Endometrial microvascular endothelial cells (primary cell): ENCODE measurements around the gene CEBPZ. TPM values are rescaled to one million over a fixed set of nuclear protein-coding genes. Genes with fewer than 3 reads are reported as not detected.
"Not testable (repeated sequence)": the region's sequence is repeated elsewhere in the genome, so short reads cannot be mapped to it uniquely, and the experiment has no call there.

Experiments used
- in situ Hi-C: cut with HindIII; loops from 2 replicates; pipeline ENCODE4 v1.10.0; 2017; ENCODE audit warnings: low sequenced_read_pairs, low pct_unique_long_range_greater_than_20kb; ENCODE audit errors: inconsistent ontology term
- total RNA-seq: library from RNA; depleted of rRNA; stranded (reverse); fragments of >200 nt; gene quantifications from one replicate; pipeline ENCODE4 v1.2.3, GENCODE V29; 2015; ENCODE audit errors: inconsistent ontology term

Gene CEBPZ
- total RNA-seq, 1 donor from 2014 or later = 35.7 TPM

DNA sequence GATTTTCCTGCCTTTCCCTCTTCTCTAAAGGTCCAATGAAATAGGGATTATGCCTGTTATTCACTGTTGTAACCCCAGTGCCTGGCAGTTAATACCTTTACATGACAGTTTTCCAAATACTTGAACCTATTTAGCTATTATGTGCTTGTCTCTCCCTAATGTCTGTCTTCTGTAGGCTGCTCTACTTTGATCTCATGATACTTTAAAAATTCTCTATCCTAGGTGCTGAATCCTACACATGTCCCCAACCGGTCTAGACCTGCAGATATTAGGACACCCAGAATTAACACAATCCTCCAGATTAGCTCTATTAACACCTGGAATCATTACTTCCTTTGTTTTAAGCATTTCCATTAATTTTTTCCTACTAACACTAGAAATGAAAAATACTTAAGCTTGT lies 7.3 kb downstream of the CEBPZ start:
- in situ Hi-C loops = no loop called here

- in situ Hi-C loops = no loop called here
Observed at GRCh38 chr2:37223131-37223530, 8.3 kb downstream of the CEBPZ start.

DNA sequence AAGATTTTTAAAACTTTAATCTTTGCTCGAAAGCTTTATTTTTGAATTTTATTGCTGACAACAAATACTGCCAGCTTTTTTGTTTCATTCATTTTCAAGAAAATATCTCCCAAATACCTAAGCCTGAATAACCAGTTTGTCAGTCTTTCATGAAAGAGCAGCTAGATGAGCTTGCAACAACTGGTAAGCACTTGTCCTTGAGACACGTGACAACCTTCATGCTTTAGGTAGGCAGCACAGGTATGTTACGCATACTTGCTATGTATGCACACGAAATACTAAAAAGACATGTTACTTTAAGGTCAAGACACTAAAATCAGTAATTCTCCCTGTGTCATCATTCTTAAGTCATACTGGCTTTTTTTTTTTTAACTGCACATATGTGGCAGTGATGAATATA lies 12.3 kb downstream of the CEBPZ start:
- in situ Hi-C loops = no loop called here

- in situ Hi-C loops = no loop called here
Observed at GRCh38 chr2:37215250-37215649, 16.1 kb downstream of the CEBPZ start.

GRCh38 chr2:37211939-37212338 lies 19.5 kb downstream of the CEBPZ start:
- in situ Hi-C loops = no loop called here

- in situ Hi-C loops = no loop called here
Observed at GRCh38 chr2:37211212-37211611, 20.2 kb downstream of the CEBPZ start.

DNA sequence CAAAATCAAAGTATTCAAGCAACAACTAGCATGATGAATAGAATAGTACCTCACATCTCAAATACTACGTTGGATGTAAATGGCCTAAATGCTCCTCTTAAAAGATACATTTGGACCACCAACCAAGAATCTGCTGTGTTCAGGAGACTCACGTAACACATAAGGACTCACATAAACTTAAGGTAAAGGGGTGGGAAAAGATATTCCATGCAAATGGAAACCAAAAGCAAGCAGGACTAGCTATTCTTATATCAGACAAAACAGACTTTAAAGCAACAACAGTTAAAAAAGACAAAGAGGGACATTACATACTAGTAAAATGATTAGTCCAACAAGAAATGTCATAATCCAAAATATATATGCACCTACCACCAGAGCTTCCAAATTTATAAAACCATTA lies 24.6 kb downstream of the CEBPZ start:
- in situ Hi-C loops = not testable (repeated sequence)

- in situ Hi-C loops = no loop called here
Observed at GRCh38 chr2:37205689-37206341, 25.6 kb downstream of the CEBPZ start.

GRCh38 chr2:37205071-37205661 lies 26.2 kb downstream of the CEBPZ start:
- in situ Hi-C loops = not testable (repeated sequence)

- in situ Hi-C loops = no loop called here
Observed at GRCh38 chr2:37203708-37204107, 27.7 kb downstream of the CEBPZ start.

DNA sequence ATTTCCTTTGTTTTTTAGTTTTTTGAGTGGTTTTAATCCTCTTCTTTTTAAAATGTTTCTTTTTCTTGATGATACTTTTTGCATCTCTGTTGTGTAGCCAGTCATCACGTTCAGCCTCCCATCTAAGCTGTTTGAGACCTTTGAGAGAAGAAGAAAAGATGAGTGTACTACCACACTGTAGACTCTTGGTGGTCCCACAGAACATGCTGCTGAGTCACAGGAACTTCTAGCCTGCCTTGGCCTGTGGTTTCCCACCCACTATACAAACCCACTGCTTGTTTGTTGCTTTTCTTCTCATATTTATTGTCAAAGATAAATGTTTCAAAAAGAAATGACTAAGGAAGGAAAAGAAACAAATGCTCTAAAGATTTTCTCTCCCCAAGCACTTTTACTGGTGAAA lies 29.6 kb downstream of the CEBPZ start:
- in situ Hi-C loops = no loop called here

- in situ Hi-C loops = no loop called here
Observed at GRCh38 chr2:37201208-37201607, 30.2 kb downstream of the CEBPZ start.

GRCh38 chr2:37198681-37199065 lies 32.7 kb downstream of the CEBPZ start:
- in situ Hi-C loops = no loop called here

DNA sequence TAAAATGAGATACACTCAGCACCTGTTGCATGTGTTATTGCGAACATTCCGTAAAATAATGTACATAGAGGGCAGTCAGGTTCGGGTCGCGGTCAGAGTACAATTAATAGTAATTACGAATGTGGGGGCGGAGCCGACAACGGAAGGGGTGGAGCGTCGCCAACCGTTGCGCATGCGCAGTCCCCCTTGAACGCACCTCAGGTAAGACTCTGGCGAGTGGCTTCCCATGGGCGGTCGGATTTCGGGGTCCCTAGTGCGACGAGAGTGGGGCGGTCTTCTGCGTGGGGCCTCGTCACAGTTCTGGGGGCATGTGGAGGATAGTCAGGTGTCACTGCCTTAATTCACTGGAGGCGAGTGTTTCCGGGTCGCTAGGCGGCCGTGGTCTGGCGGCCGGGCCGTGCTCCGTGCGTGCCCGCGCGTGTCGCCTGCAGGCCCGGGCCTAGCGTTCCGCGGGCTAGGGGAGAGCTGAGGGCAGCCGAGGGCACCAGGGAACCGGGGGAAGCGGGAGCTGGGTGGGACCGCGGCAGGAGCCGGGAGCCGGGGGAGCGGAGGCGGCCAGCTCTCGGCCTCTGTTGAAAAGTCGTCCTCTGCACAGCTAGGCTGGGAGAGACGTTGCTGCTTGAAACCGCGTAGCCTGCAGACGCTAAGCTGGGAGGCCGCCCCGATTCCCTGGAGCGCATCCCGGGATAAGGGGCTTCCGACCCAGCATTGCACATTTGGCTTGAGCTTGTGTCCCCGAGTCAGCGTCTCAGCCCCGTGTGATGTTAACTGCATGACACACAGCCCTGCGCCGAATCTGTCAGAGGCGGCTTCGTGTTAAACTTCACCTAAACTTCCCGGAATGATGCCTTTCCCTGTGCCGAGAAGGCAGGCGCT lies 34.8 kb downstream of the CEBPZ start, which contains the start of gene CEBPZOS:
CEBPZOS (plus strand) TSS at position 177 of the 876 bp plus-strand sequence. CDS start 3,209 bp downstream, outside the sequence.
- in situ Hi-C loops = no loop called here

DNA sequence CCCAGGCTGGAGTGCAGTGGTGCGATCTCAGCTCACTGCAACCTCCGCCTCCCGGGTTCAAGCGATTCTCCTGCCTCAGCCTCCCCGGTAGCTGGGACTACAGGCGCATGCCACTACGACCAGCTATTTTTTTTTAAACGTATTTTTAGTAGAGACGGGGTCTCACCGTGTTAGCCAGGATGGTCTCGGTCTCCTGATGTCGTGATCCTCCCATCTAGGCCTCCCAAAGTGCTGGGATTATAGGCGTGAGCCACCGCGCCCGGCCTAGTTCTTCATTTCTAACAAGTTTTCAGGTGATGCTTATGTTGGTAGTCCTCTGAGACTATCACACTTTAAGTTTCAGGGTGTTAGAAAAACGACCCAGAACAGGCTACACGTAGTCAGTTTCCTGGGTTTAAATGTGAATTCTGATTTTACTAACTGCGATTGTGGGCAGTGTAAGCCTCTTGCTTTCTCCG lies 35.5 kb downstream of the CEBPZ start:
- in situ Hi-C loops = not testable (repeated sequence)

DNA sequence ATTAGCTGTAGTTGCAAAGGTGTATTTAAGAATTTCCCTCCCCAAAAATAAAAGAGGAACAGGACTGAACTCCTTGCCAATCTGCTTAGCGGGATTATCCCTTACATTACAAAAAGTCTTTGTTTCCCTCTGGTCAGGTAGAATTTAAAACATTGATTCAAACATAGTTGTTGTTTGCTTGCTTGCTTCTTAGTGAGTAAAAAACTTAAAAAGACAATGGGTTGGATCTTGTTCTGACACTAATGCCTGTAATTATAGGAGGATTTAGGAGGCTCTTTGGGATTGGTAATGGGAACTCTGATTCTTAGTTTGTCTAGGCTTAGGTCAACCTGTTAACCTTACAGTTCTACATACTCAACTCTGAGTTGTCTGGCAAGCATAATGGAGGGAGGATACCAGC lies 38.8 kb downstream of the CEBPZ start:
- in situ Hi-C loops = no loop called here

- in situ Hi-C loops = no loop called here
Observed at GRCh38 chr2:37191747-37192146, 39.6 kb downstream of the CEBPZ start.

GRCh38 chr2:37191253-37191652 lies 40.1 kb downstream of the CEBPZ start:
- in situ Hi-C loops = no loop called here

DNA sequence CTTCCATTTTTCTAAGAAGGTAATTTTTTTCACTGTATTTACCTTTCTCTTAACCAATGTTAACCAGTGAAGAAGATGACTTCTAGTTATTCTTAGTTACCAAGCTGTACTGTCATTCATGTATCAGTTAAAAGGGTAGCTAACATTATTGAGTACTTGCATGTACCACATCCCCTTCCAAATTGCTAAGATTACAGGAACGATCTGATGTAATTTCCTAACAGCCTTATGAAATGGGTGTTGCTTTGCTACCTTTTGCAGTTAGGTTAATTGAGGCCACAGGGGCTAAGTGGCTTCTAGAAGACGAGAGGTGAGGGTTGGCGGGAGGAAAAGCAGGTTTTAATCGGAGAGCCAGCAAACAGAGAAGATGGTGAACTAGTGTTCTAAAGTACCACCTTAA lies 41.1 kb downstream of the CEBPZ start:
- in situ Hi-C loops = no loop called here
